IPS-NIHi11 (cell line): Measurements from ENCODE around the gene GLT8D2.
"Not testable (repeated sequence)": the region's sequence is repeated elsewhere in the genome, so short reads cannot be mapped to it uniquely, and the experiment has no call there.

ENCODE experiments used
- DNase-seq: peaks from one replicate; pipeline ENCODE4 v3.0.0; 2012; ENCODE audit warnings: mixed read lengths, low spot score

Gene GLT8D2

DNA sequence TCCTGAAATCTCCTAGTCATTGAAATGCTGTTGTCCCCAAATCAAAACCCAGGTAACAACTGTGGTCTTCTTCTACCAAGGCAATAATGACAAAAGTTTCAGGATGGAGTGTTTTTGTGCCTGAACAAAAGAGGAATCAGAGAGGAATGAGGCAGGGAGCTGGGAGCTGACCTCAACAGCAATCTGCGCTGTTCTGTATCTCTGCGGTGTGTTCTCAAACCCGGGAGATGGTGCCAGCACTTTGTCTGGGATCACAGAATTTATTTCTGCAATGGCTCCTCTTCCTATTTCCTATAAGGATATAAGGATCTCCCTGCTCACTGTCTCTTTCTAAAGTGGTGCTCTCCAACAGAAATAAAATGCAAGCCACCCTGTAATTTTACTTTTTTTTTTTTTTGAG, 449 bp upstream of the GLT8D2 start:
- no peak for DNase-seq

DNA sequence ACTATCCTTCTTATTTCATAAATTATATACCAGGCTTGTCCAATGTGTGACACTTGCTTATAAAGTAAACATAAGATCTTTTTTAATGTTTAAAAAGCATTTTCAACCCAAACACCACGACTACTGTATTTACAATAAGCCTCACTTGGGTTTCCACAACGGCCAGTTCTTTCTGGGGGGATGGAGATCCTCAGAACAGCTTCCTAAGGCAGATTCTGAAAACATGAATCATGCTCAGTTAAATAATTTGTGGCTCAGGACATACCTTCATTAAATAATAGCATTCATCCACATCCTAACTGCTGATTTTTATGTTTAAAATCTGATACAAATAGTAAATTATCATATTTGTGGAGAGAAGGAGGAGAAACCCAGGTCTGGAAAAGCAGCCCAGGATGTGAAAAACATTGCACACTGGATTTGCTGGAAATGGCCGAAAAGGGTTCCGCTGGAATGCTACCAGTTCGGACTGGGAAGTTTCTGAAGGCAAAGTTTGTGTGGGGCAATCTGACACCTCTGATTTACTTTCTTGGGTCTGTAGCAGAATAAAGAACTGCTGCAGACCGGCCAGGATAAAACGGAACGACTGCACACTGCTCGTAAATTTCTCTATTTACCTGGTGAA, 597 bp downstream of the GLT8D2 start:
- no peak for DNase-seq

DNA sequence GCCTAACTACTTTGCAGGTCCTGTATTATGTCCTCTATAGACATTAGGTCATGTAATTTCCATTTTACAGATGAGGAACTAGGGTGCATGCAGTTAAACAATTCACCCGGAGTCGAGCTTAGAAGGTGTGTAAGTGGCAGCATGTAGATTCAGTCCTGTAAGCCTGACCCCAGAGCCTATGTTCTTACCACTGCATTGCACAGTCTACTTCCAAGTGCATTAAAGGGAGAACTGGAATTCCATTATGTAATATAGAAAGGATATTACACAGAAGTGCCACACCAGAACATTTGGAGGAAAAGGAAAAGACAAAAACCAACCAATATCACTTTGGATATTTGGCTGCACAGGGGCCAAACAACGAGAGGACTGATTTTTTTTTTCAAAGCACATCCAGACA, 1.2 kb downstream of the GLT8D2 start:
- DNase-seq, result no peak

DNA sequence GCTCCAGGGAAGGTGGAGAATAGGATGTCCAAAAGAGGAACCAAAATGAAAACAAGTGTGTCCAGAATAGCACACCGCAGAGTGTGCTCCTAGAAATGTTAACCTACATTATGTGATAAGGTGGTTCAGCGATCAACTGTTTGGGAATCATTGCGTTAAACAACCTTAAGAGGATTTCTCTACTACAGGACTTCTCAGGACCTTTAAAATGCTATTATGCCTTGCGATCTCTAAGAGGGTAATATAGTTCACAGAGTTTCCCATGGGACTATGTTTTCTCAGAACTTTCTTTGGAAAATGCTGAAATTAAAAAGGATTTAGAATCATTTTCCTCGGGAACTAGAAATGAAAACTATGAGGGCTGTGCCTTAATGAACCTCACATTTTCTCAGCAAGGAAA, 1.8 kb downstream of the GLT8D2 start:
- no peak for DNase-seq

DNA sequence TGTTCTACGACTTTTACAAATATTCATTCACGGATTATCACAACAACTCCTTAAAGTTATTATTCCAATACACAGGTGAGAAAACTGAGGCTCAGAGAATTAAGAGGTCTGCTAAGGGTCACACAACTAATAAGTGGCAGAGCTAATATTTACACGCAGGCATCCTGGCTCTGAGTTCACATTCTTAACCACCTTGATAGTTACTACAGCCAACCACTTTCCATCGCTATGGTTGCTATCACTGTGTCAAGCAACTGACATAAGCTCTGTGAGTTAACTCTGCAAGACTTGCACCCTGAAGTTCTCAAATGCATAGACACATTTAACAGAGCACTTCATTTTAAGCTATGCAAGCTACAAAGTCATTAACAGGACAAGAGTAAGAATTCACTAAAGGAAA, 3.7 kb downstream of the GLT8D2 start:
- DNase-seq, result no peak

DNA sequence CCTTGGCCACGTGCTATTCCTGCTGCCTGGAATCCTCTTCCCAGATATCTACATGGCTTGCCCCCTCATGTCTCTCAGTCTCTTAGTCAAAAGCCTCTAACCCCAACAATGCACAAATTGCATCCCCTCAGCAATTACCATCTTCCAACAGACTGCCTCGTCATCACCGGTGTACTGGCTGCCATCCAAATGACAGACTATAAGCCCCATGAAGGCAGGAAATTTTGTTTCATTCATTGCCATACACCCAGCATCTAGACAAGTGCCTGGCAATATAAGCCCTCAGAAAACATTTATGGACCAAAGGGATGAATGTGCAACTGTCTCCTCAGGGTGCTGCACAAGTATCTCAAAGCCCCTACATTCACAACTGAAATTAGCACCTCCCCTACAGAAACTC, 5.8 kb downstream of the GLT8D2 start:
- DNase-seq, result no peak

DNA sequence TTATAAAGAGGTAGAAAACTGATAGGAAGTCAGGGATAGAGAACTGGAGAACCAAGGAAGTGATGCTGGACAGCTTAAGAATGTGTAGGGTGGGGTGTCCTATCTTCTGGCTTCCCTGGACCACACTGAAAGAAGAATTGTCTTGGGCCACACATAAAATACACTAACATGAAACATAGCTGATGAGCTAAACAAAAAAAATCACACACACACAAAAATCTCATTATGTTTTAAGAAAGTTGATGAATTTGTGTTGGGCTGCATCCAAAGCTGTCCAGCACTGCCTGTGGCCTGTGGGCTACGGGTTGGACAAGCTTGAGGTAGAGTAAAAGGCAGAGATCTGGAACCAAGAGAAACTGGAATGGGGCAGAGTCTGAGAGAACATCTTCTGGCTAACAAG, 7.4 kb downstream of the GLT8D2 start:
- DNase-seq, result no peak

DNA sequence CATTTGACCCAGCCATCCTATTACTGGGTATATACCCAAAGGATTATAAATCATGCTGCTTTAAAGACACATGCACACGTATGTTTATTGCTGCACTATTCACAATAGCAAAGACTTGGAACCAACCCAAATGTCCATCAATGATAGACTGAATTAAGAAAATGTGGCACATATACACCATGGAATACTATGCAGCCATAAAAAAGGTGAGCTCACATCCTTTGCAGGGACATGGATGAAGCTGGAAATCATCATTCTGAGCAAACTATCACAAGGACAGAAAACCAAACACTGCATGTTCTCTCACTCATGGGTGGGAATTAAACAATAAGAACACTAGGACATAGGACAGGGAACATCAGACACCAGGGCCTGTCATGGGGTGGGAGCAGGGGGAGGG, 10.2 kb downstream of the GLT8D2 start:
- not testable (repeated sequence) for DNase-seq

DNA sequence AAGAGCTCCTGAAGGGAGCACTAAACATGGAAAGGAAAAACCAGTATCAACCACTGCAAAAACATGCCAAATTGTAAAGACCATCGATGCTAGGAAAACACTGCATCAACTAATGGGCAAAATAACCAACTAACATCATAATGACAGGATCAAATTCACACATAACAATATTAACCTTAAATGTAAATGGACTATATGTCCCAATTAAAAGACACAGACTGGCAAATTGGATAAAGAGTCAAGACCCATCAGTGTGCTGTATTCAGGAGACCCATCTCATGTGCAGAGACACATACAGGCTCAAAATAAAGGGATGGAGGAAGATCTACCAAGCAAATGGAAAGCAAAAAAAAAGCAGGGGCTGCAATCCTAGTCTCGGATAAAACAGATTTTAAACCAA, 13.8 kb downstream of the GLT8D2 start:
- DNase-seq, result not testable (repeated sequence)

DNA sequence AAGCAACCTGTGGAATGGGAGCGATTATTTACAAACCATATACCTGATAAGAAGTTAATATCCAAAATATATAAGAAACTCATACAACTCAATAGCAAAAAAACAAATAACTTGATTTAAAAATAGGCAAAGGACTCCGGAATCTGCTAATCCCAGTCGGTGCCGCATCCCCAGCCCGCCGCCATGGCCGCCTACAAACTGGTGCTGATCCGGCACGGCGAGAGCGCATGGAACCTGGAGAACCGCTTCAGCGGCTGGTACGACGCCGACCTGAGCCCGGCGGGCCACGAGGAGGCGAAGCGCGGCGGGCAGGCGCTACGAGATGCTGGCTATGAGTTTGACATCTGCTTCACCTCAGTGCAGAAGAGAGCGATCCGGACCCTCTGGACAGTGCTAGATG, 19.4 kb downstream of the GLT8D2 start:
- not testable (repeated sequence) for DNase-seq

DNA sequence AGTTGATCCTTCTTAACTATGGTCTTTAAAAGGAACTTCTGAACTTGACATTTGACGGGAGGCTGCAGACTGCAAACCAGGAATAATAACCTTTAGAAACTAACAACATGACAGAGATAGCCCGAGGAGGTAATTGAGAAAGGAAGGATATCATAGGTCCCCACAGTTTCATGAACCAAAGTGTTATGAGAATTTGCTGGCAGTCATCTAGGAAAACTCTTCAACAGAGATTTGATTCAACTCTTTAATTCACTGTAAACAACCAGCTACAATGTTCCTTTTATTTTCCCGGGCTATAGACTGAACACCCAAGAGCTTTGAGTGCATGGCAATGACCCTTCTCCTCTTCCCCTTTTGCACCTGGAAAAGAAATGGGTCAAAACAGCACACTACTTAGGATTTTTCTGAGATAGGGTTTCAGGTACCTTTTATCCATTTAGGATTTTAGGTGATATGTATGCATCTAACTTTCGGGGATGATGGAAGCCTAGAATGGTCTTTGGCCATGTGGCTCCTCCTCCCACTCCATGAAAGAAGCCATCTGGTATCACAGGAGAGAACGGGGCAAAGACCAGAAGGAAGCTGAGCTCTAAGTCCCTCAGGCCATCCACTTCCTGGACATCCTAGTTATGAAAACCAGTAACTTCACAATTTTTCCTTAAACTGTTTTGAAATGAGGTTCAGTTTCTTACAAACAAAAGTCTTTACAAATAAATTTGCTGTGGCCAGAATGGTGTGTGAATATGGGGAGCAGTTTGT, 23.0 kb downstream of the GLT8D2 start:
- DNase-seq, result no peak

DNA sequence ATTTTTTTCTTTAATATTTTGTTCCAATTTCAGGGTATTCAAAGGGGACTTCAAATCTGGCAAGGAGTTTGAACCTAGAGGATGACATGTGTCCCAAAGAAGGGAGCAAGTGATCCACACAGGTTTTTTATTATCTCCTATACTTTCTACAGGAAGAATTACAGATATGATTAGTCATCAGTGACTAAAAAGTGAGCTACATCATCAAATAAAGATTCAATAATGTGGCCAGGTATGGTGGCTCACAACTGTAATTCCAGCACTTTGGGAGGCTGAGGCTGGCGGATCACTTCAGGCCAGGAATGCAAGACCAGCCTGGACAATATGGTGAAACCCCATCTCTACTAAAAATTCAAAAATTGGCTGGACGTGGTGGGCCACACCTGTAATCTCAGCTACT, 24.2 kb downstream of the GLT8D2 start:
- no peak for DNase-seq

DNA sequence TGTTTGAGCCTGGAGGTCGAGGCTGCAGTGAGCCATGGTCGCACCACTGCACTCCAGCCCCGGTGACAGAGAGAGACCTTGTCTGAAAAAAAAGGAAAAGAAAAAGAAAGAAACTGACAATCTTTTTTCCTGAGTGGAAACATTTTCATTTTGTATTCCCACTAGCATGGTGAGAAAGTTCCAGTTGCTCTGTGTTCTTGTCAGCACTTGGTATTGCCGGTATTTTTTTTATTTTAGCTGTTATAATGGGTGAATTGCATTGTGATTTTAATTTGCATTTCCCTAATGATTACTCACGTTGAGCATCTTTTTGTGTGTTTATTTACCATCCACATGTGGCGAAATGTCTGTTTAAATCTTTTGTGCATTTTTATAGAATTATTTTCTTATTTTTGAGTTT, 25.6 kb downstream of the GLT8D2 start:
- DNase-seq, result no peak

DNA sequence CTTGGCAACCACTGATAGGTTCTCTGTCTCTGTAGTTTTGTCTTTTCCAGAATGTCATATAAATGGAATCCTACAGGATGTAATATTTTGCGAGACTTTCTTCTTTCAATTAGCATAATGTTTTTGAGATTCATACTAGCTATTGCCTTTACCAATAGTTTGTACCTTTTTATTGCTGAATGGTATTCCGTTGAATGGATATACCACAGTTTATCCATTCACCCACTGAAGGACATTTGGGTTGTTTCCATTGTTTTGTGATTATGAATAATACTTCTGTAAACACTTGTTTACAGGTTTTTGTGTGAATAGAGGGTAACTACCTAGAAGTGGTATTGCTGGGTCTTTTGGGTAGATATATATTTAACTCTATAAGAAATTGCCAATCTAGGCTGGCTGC, 26.3 kb downstream of the GLT8D2 start:
- no peak for DNase-seq

DNA sequence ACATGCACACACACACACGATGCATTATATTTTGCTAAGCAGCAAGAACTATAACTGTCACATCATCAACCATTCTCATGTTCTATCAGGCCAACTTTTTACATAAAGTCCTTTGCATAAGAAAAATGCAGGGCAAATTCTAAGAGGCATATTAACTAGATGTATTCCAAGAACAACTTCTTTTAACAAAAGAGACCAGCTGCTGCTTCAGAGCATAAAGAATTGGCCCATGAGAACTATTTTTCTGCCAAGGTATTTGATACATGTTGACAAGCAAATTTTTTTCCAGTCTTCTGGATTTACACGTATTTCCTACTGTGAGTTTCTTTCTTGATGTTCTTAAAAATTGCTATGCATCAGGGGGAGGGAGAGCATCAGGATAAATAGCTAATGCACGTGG, 27.2 kb downstream of the GLT8D2 start:
- DNase-seq, result no peak

DNA sequence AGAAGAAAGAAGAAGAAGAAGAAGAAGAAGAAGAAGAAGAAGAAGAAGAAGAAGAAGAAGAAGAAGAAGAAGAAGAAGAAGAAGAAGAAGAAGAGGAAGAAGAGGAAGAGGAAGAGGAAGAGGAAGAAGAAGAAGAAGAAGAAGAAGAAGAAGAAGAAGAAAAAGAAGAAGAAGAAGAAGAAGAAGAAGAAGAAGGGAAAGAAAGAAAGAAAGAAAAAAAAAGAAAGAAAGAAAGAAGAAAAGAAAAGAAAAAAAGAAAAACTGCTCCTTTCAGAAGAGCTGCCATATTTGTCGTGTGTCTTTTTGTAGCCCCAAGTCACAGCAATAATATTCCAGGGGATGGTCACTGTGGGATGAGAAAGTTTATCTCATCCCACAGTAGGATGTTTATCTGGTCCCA, 28.1 kb downstream of the GLT8D2 start:
- DNase-seq, result not testable (repeated sequence)

DNA sequence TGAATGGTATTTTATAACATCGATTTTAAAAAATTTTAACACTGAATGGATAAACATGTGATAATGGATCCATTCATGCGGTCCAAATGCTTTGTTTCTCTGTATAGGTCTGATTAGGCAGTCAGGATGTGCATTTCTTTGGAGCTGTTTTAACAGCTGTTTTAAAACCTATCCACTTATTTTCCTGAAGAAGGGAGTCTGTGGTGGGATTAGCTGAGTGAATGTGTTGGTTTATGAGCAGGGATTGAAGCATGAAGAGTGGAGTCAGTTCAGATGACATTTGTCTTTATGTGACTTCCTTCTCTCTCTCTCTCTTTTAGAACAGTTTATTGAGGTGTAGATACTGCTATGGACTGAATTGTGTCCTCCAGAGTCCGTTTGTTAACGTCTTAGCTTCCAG, 37.7 kb downstream of the GLT8D2 start:
- no peak for DNase-seq

DNA sequence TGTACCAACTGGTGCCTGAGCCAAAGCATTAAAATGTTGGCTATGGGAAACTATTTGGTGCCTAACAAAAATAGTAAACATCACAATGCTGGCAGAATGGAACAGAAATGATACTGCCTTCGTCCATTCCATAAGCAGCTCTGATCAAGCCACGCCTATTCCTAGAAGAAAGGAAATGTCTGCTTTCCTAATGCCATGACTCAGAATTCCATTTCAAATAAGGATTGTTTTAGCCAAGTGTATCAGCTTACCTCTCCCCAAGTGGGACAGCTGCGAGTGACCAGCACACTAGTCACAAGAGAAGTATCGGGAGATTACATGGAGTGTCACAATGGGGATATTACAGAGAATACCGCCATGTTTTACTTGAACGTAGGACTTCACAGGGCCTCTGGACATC, 38.7 kb downstream of the GLT8D2 start:
- DNase-seq, result no peak

DNA sequence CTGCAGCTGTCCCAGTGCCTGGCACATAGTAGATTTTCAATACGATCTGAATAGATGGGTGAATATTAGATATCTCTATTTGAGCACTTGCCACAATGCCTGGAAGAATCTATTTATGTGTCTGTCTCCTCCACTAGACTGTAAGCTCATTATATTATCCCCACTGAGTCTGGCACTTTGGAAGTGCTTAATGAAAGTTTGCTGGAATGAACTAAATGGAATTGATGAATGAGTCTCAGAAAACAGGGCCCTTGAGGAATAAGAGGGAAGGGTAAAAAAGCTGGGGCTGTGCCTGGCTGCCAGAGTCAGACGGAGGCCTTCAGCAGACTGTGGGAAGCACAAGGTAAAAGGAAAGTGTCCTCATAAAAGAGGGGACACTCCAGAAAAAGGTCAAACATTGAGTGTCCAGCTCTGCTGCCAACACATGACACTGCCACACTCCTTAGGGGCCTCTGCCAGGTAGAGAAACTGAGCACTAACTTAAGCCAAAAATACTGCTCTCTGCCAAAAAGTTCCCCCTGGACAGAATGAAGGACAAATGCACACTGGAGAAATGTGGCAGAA, 39.3 kb downstream of the GLT8D2 start:
- DNase-seq, result no peak

DNA sequence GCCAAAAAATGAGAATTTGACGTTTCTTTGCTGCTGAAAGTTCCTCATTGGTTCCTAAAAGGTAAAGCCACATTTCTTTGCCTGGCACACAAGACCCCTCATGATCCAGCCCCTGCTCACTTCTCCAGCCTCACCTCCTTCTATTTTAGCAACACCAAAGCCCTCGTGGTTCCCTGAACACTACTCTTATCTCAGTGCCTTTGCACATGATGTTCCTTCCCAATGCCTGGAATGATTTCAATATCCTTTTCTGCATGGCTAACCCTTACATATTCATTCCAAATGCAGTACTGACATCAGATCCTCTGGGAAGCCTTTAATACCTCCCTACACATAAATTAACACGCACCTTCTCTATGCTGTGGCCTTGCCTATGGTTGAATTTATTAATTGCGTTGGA, 39.9 kb downstream of the GLT8D2 start:
- DNase-seq, result no peak

DNA sequence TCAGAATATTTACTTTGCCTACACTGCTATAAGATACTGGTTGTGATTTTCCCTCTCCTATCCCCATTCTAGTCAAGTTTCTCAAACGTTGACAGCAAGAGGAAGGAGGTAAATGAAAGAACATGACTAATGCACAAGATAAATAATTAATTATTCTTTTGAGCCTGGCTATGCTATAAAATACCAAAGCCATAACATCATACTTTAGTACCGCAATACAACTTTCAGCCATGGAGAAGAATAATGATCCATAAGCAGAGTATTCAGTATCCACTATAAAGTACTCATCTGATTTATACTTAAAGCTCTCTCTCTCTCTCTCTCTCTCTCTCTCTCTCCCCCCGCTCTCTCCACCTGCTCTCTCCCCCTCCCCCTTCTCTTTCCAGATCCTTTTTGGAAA, 43.1 kb downstream of the GLT8D2 start:
- no peak for DNase-seq

DNA sequence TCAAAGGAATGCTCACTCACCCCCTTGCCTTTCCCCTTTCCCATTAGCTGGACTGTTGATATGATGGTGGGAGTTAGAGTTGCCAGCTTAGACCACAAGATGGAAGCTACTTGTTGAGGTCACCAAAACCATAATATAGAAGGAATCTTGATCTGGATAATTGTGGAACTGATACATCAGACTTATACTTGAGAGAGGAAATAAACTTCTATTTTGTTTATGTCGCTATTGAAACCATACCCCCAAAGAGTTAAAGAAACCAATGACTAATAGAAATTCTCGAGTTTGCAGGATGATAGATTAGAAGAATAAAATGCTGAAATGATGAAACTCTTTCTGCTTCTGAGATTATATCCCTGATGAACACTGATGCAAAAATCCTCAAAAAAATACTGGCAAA, 46.4 kb downstream of the GLT8D2 start:
- DNase-seq, result no peak

DNA sequence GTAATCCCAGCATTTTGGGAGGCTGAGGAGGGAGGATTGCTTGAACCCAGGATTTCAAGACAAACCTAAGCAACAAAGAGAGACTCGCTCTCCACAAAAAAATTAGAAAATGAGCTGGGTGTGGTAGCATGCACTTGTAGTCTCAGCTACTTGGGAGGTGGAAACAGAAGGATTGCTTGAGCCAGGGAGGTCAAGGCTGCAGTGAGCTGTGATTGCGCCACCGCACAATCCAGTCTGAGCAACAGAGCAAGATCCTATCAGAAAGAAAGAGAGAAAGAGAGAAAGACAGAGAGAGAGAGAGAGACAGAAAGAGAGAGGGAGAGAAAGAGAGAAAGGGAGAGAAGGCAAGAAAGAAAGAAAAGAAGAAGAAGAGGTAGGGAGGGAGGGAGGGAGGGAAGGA, 47.3 kb downstream of the GLT8D2 start:
- DNase-seq, result no peak
